Large intestine (tissue), 3 donors: Measurements from ENCODE around the gene PTPA. TPM values are rescaled to one million over a fixed set of nuclear protein-coding genes. Genes with fewer than 3 reads are reported as not detected.
"Not testable (repeated sequence)": the region's sequence is repeated elsewhere in the genome, so short reads cannot be mapped to it uniquely, and the experiment has no call there.

ENCODE experiments used
- DNase-seq, 2 donors: peaks; one replicate each; pipeline versions ENCODE4 v3.0.0 to v3.0.0-alpha.2; 2013
- H3K27ac ChIP-seq: one replicate; pipeline ENCODE4 v1.5.1; 2013; ENCODE audit warnings: low read length
- H3K27me3 ChIP-seq: 2 replicates; pipeline ENCODE4 v1.6.1; 2013; ENCODE audit warnings: low read length; ENCODE audit not compliant: control insufficient read depth, insufficient read depth
- H3K36me3 ChIP-seq: 2 replicates; pipeline ENCODE4 v1.6.1; 2013; ENCODE audit warnings: low read length; ENCODE audit not compliant: control insufficient read depth, insufficient read depth
- H3K4me1 ChIP-seq: one replicate; pipeline ENCODE4 v1.6.1; 2013; ENCODE audit warnings: low read length; ENCODE audit not compliant: control insufficient read depth, insufficient read depth
- H3K4me3 ChIP-seq: one replicate; pipeline ENCODE4 v1.5.1; 2013; ENCODE audit warnings: low read length
- H3K9me3 ChIP-seq: one replicate; pipeline ENCODE4 v1.6.1; 2013; ENCODE audit warnings: mild to moderate bottlenecking, low read depth, low read length, moderate library complexity; ENCODE audit not compliant: control insufficient read depth
- WGBS: methylation state at CpG from one replicate; pipeline ENCODE4 v1.1.5; 2013; ENCODE audit warnings: low lambda C conversion rate; ENCODE audit not compliant: insufficient coverage; 5-methylcytosine and 5-hydroxymethylcytosine counted together
- polyA plus RNA-seq: library from polyadenylated mRNA; unstranded; fragments of 120-200 nt; gene quantifications from one replicate; pipeline ENCODE4 v1.2.1, GENCODE V29; 2013

Gene PTPA
- polyA plus RNA-seq, 1 donor = 70.1 TPM

DNA sequence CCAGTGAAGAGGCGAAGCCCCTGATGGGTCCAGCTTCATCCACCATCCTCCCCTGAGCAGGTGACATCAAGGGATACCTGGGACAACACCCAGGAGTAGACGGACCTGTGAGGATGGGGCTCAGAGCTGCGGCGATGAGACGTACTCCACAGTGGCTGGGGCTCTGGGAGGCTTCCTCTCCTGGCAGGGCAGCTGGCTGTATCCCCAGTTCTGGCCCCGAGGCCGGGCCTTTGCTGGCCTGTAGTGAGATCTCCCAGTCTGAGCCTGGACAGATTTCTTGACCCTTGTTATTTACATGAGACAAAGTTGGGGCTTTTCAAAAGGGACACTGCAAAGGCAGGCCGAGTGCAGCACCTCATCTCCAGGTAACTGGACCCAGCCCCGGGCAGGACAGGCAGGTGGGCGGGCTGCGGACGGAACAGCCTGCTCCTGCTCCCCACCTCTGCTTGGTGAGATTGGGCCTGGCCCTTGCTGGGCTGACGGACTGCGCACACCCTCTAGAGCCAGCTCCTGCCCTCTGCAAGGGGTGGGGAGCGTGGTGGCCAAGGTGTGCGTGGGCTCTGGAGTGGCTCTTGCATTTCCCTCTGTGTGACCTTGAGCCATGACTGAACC lies 43.8 kb downstream of the PTPA start:
- peaks cover 24% of the 10 kb centered on the region for H3K36me3 ChIP-seq
- no CpG with 5 or more reads among the region's 16 CpGs for WGBS

GRCh38 chr9:129156163-129156562 lies 44.9 kb downstream of the PTPA start:
- WGBS = no CpG with 5 or more reads among the region's 10 CpGs
- Histone ChIP-seq H3K9me3 (no peaks in the 10 kb centered on the region), H3K27ac (no peak overlapping the region), H3K4me1 (no peaks in the 10 kb centered on the region), H3K27me3 (no peaks in the 10 kb centered on the region), H3K36me3 (peaks cover 18% of the 10 kb centered on the region), H3K4me3 (no peak overlapping the region)
- DNase-seq = no peak

More for the DNA sequence above, 43.8 kb downstream of the PTPA start:
- DNase-seq = no peak
- Histone ChIP-seq H3K27me3 (no peaks in the 10 kb centered on the region), H3K27ac (no peak overlapping the region), H3K9me3 (no peaks in the 10 kb centered on the region), H3K4me1 (no peaks in the 10 kb centered on the region), H3K4me3 (no peak overlapping the region)

DNA sequence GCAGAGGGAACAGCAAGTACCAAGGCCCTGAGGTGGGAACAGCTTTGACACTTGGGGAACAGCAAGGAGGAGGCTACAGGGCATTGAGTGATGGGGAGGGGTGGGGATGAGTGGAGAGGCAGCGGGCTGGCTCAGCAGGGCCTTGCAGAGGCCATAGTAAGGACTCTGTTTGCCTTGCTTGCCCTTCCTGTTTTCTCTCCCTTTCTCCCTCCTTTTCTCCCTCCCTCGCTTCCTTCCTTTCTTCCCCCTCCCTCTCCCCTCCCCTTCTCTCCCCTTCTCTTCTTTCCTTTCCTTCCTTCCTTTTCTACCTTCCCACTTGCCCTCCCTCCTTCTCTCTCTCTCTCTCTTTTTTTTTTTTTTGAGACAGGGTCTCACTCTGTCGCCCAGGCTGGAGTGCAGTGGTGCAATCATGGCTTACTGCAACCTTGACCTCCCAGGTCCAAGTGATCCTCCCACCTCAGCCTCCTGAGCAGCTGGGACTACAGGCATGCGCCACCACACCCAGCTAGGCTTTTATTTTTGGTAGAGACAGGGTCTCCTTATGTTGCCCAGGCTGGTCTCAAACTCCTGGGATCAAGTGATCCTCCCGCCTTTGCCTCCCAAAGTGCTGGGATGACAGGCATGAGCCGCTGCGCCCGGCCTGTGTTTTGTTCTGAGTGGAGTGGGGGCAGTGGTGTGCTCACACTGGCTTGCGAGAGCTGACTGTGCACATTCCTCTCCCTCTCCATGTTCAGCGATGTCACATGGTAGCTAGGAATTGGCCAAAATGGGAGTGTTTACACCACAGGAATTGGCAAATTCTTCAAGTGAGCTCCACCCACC lies 49.7 kb downstream of the PTPA start:
- Histone ChIP-seq H3K27ac (no peak overlapping the region), H3K36me3 (no peaks in the 10 kb centered on the region), H3K4me3 (no peak overlapping the region), H3K27me3 (no peaks in the 10 kb centered on the region), H3K9me3 (no peaks in the 10 kb centered on the region), H3K4me1 (peaks cover 2% of the 10 kb centered on the region)
- DNase-seq = no peak
- 83% methylated on average over 1 of the region's 10 CpGs for WGBS

- Histone ChIP-seq H3K4me1 (peaks cover 7% of the 10 kb centered on the region), H3K9me3 (no peaks in the 10 kb centered on the region), H3K4me3 (no peak overlapping the region), H3K36me3 (no peaks in the 10 kb centered on the region), H3K27me3 (no peaks in the 10 kb centered on the region), H3K27ac (no peak overlapping the region)
- no CpG with 5 or more reads among the region's 9 CpGs for WGBS
- DNase-seq = no peak
These were observed 50.3 kb downstream of the PTPA start for GRCh38 chr9:129161534-129161837.

GRCh38 chr9:129162497-129163197 lies 51.4 kb downstream of the PTPA start:
- H3K9me3 ChIP-seq = no peaks in the 10 kb centered on the region
- H3K27ac ChIP-seq = no peak overlapping the region
- no peak for DNase-seq
- H3K36me3 ChIP-seq = no peaks in the 10 kb centered on the region
- H3K4me3 ChIP-seq = no peak overlapping the region
- no peaks in the 10 kb centered on the region for H3K27me3 ChIP-seq
- WGBS = no CpG with 5 or more reads among the region's 11 CpGs
- peaks cover 17% of the 10 kb centered on the region for H3K4me1 ChIP-seq

DNA sequence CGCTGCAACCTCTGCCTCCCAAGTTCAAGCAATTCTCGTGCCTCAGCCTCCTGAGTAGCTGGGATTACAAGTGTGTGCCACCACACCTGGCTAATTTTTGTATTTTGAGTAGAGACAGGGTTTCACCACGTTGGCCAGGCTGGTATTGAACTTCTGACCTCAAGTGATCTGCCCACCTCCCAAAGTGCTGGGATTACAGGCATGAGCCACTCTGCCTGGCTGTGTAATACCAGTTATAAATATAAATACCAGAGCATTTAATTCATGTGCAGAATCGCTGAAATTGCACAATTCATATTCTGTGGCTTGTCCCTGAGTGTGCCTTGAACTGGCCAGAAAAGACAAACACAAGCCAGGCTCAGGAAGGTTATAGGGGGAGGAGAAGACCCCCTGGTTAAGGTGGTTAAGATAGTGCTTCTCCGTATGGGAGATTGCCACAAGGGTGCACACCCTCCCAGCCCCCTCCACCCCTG lies 52.0 kb downstream of the PTPA start:
- H3K4me3 ChIP-seq, H3K36me3 ChIP-seq, H3K27me3 ChIP-seq, H3K27ac ChIP-seq, H3K9me3 ChIP-seq, DNase-seq: not testable (repeated sequence)
- peaks cover 23% of the 10 kb centered on the region for H3K4me1 ChIP-seq
- no CpG with 5 or more reads among the region's 5 CpGs for WGBS

DNA sequence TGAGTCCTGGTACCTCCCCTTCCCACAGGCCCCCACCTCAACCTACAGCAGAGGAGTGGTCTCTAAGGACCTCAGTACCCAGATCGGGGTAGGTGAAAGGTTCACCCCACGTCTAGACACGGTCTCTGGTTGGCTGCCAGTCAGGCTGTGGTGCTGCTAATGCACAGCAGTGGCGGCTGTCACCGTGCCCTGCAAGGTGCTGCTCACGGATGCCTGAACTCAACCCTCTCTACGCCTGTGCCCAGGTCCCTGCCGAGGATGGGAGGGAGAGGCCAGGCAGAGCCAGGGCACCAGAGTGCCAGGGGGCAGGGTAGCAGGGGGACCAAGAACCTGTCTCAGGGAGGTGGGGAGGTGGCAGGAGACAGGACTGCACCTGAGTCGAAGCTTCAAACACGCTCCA lies 52.5 kb downstream of the PTPA start:
- WGBS = no CpG with 5 or more reads among the region's 10 CpGs
- Histone ChIP-seq H3K27ac (no peak overlapping the region), H3K36me3 (no peaks in the 10 kb centered on the region), H3K4me1 (peaks cover 27% of the 10 kb centered on the region), H3K9me3 (no peaks in the 10 kb centered on the region), H3K27me3 (no peaks in the 10 kb centered on the region), H3K4me3 (no peak overlapping the region)
- DNase-seq = no peak

DNA sequence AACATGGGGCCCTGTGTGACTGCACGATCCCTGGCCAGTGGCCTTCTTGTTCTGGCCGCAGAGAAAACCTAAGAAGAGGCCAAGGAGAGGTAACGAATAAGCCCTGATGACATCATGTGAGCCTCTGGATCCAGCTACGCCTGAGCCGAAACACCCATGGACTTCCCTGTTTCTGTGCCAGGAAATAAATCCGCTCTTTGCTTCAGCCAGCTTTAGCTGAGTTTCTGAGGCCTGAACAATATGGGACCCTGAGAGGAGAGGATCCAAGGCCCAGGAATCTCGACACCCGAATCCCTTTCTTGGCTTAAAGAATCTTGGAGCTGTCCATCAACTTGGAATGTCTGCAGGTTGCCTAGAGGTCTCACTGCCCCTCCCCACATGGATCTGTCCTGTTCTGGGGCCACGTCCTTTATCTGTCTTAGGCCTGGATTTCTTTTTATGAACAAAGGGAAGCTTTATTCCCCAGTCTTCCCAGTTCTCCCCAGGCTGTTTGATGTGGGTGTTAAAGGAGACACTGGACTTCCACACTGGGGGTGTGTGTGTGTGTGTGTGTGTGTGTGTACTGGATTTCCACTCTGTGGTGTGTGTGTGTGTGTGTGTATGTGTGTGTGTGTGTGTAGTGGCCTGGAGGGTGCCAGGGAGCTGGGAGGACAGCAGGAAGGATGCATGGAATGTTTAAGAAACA lies 53.2 kb downstream of the PTPA start:
- Histone ChIP-seq H3K4me3 (no peak overlapping the region), H3K4me1 (peaks cover 27% of the 10 kb centered on the region), H3K36me3 (no peaks in the 10 kb centered on the region), H3K9me3 (no peaks in the 10 kb centered on the region), H3K27me3 (no peaks in the 10 kb centered on the region), H3K27ac (peak overlapping the region; percentile 24)
- no peak for DNase-seq
- WGBS = no CpG with 5 or more reads among the region's 9 CpGs

DNA sequence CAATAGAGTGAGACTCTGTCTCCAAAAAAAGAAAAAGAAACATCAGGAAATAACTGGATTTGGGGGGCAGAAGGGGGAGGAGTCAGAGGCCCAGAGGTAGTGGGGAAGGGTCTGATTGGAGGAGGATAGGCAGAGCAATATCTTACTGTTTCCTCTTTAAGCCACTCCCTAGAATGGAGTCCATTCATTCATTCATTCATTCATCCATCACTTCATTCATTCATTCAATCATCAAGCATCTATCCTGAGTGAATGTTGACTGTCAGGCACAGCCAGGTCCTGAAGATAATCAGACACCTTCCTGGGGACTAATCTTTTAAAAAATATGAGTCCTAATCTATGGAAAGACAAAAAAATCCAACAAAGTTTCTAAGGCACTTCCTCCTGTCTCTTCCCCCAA lies 54.0 kb downstream of the PTPA start:
- peaks cover 27% of the 10 kb centered on the region for H3K4me1 ChIP-seq
- no peak overlapping the region for H3K4me3 ChIP-seq
- DNase-seq = no peak
- no peaks in the 10 kb centered on the region for H3K9me3 ChIP-seq
- no peaks in the 10 kb centered on the region for H3K36me3 ChIP-seq
- no peak overlapping the region for H3K27ac ChIP-seq
- no peaks in the 10 kb centered on the region for H3K27me3 ChIP-seq
